GM21390 (cell line): Measurements from ENCODE around the gene DUSP22.
"Not testable (repeated sequence)": the region's sequence is repeated elsewhere in the genome, so short reads cannot be mapped to it uniquely, and the experiment has no call there.

Experiments used
- ATAC-seq: cut with Tn5 transposase; IDR thresholded peaks from one replicate; pipeline ENCODE4 v1.9.1; 2021; ENCODE audit not compliant: unreplicated experiment

Gene DUSP22

DNA sequence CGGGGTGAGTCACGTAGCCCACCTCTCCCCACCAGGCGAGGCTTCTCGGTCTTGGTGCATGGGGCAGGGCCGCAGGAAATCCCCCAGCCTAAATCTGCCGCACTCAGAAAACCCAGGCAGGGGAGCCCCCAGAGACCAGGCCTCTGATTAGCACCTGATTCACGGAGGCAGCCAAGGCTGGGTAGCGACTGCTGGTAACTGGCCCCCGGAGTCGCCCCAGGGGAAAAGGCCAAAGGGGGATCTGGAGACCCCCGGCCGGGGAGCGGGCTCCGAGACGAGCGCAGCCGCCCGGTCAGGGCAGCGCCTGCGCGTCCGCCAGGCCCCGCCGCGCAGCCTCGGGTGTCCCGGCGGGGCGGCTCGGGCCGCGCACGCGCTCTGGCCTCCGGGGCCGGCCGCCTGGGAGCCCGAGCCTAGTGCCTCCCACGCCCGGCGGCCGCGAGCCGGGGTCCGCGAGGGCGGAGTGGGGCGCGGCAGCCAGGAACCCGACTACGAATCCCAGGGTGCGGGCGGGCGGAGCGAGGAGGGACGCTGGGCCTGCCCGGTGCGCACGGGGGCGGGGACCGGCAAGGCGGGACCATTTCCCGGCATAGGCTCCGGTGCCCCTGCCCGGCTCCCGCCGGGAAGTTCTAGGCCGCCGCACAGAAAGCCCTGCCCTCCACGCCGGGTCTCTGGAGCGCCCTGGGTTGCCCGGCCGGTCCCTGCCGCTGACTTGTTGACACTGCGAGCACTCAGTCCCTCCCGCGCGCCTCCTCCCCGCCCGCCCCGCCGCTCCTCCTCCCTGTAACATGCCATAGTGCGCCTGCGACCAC, at the start of gene DUSP22:
Gene DUSP22, plus strand, starts transcription at position 791 of the 809 bp plus-strand sequence. CDS start 53 bp downstream, outside the sequence.
- peak; percentile 41 for ATAC-seq

- no peak for ATAC-seq
Measured at GRCh38 chr6:246352-246751, 45.9 kb upstream of the DUSP22 start.

- no peak for ATAC-seq
Measured at GRCh38 chr6:247351-247750, 44.9 kb upstream of the DUSP22 start.

DNA sequence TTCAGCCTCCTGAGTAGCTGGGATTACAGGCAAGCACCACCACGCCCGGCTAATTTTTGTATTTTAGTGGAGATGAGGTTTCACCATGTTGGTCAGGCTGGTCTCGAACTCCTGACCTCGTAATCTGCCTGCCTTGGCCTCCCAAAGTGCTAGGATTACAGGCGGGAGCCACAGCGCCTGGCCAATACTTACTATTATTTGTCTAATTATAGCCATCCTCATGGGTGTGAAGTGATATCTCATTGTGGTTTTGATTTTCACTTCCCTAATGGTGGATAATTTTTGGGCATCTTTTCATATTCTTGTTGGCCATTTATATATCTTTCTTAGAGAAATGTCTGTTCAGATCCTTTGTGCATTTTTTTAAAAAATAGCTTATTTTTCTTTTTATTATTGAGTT, 44.2 kb upstream of the DUSP22 start:
- not testable (repeated sequence) for ATAC-seq

GRCh38 chr6:250676-251075, 41.6 kb upstream of the DUSP22 start:
- no peak for ATAC-seq

DNA sequence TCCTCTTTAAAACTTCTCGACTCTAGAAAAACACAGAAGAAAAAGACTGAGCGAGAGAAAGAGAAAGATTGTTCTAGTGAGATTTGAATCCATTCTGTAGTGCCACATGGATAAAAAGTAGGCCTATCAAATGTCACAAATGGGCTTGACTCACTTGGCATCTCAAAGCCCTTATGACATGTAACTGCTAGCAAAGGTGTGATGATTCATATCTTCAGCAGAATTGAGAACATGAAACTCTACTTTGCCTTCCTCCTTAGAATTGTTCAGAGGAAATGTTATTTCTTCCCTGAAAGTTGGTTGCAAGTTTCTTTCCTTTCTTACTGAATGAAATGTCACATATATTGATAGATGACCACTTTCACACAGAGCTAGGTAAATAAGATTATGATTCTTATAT, 40.4 kb upstream of the DUSP22 start:
- no peak for ATAC-seq

DNA sequence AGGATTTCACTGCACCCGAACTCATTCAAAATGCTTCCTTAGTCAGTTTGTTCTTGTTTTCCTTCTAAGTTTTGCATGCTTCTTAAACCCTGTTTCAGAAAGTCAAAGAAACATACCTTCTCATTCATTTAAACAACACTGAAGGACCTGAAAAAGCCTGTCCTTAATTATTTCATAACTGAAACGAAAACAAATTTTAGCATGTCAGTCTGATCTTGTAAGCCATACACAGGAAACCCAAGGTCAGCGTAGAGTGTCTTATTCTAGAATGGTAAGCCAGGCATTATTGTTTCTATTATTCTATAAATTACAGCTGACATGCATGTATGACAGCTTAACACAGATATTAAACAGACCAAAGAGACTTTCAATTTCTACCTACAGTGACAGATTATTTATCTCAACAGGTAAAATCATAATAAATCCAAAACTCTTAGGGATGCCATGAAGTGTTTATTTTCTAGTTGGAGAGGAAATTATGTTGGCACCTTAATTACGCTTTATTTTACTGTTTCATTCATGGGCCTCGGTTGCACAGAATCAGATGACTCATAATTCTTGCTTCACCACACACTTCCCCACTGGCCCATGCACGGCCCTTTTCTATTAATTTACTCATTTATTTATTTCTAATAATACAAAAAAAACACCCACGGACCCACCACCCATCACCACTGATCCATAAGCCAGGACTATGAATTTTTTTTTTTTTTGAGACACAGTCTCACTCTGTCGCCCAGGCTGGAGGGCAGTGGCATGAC, 39.3 kb upstream of the DUSP22 start:
- ATAC-seq: no peak

GRCh38 chr6:254016-254415, 38.3 kb upstream of the DUSP22 start:
- no peak for ATAC-seq

DNA sequence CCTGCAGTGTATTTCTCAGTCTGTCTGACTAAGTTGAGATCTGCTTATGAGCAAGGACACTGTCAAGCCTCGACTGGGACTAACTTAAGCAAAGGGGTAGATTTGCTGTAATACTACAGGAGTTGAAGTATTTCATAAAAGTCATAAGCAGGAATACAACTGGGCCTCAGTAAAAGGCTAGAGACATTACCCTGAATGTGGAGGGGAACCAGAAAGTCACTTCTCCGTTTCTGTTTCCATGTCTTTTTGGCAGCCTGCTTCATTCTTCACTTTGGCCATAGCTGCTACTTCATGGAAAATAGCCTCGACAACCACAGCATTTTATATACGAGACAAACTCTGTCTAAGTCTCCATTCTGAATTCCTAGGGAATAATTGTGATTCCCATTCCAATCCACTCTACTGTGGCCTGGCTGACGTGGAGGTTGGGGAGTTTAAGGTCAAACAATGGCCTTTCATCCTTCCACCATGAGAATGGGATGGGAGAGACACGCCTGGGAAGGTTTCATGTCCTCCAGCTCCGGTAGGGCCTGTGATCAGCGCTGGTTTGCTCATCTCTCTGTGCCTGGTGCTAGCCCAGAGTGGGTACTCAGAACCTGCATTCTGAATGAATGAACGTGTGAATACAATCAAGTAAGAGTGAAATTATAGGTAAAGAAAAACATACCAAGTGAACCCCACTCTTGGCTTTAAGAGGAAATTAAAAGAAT, 37.1 kb upstream of the DUSP22 start:
- no peak for ATAC-seq

DNA sequence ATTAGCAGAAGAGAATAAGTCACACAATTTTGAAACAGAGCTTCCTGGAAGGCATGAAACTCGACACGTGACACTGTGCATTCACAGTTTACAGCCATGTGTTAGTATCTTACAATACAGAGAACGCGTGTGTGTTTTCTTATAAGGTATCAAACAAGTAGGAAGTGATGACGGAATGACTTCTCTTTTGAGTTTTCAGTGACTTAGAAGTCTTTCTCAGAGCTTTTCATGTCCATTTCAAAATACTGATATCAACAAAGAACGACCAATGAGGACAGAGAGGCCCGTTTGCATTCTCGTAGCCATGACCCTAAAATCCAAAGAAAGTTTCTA, 36.6 kb upstream of the DUSP22 start:
- ATAC-seq: no peak

DNA sequence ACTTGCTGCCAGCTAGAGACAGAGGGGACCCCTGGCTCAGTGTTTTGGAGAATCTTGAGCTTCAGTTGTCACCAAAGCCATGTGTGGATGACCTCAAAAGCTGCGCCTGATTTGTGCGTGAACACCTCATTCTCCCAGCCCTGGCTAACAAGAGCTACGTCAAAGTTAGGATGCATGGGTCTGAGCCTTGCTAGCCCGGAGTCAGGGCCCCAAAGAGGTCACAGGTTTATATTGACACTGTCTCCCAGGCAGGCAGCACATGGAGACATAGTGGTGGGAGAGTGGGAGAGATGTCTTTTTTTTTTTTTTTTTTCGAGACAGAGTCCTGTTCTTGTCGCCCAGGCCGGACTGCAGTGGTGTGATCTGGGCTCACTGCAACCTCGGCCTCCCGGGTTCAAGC, 36.1 kb upstream of the DUSP22 start:
- ATAC-seq: no peak

DNA sequence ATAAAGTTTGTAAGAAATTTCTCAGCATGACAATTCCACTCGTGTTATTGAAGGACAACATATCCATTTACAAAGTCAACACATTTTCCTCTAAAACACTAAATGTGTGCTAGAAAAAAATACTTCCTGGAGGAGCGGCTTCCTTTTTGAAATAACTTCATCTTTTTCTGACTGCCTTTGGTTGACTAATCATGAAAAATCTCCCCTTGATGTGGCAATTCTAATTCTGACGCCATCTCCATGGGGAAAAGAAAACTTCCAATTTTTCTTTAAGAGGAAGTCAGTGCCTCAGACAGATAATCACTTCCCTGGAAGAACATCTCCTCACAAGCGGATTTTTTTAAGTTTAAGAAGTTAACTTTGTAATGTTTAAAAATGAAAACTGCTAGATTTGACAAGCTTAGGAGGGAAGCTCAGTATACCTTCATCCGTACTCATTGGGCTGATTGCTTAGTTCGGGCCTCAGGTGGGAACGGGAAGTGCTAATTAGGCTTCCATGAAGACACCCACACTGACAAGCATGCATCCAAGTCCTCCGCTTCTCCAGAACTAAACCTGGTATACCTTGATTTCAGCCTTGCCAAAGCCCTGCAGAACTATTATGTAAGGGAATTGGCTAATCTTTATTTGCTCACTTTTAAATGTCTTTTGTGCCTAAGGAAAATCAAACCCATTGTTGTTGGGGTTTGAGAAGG, 35.1 kb upstream of the DUSP22 start:
- no peak for ATAC-seq

DNA sequence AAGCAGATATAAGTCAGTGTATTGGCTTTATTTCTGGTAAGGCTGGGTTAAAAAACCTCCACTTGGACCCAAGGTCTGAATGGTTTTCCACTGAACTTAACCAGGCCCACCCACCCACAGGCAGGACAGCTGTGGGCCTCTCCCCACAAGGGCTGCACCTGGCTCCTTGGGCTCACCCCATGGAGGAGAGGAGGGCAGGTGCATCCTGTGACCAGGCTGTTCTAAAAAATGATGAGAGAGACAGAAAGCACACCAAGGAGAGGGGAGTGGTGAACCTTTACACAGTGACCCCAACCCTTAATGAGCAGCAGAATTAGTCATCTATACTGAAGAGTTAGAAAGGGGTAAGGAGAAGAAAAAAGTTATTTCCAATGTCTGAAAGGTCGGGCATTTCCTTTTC, 34.5 kb upstream of the DUSP22 start:
- no peak for ATAC-seq

DNA sequence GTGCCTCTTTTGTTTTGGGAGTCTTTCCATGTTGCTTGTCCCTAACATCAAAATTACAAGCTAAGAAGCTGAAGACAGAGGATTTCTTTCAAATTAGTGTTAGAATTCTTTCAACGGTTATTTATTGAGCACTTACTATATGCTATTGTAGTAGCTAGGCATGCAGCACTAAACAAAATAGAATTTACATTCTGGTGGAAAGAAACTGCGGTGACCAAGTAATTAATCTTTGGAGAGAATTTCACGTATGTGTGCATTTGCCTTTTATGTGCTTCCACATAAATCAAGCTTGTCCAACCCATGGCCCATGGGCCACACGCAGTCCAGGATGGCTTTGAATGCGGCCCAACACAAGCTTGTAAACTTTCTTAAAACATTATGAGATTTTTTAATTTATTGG, 33.0 kb upstream of the DUSP22 start:
- no peak for ATAC-seq

- peak; percentile 81 for ATAC-seq
Measured at GRCh38 chr6:259901-260508, 32.3 kb upstream of the DUSP22 start.

- no peak for ATAC-seq
Measured at GRCh38 chr6:264626-265025, 27.7 kb upstream of the DUSP22 start.

GRCh38 chr6:268394-268935, 23.8 kb upstream of the DUSP22 start:
- no peak for ATAC-seq

DNA sequence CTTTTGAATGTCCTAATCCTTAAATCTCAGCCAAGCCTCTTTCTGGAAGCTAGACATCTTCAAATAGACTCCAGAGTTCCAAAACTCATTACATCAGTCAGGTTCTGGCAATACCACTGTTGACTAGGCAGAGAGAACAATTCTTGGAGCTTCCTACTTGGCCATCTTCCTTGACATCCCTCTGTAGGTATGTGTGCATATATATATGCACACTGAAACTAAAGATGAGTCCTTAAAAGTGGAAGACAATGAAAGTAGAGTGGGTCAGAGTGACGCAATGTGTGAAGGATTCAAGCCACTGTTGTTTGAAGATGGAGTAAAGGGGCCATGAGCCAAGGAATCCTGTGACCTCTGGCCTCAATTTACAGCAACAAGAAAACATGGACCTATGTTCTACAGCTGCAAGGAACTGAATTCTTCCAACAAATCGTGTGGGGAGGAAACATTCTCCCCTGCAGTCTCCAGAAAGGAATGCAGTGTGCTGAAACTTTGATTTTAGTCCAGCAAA, 18.7 kb upstream of the DUSP22 start:
- ATAC-seq: no peak

- ATAC-seq: no peak
Measured at GRCh38 chr6:277746-278145, 14.5 kb upstream of the DUSP22 start.

GRCh38 chr6:278494-278893, 13.8 kb upstream of the DUSP22 start:
- no peak for ATAC-seq
